ENCODE measurements around the gene STK11IP.

Gene STK11IP

DNA sequence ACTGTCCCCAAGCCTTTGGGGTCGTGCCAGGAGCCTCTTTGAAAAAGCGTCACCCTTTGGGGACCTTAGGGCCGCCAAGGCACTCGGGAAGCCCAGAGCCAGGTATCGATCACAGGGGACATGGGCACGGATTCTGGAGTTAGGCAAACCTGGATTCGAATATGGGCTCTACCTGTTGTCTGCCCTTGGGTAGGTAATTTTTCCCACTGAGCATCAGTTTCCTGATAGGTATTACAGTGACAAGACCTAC, 44.6 kb upstream of the STK11IP start:
- TF ChIP-seq, protein P1, sequence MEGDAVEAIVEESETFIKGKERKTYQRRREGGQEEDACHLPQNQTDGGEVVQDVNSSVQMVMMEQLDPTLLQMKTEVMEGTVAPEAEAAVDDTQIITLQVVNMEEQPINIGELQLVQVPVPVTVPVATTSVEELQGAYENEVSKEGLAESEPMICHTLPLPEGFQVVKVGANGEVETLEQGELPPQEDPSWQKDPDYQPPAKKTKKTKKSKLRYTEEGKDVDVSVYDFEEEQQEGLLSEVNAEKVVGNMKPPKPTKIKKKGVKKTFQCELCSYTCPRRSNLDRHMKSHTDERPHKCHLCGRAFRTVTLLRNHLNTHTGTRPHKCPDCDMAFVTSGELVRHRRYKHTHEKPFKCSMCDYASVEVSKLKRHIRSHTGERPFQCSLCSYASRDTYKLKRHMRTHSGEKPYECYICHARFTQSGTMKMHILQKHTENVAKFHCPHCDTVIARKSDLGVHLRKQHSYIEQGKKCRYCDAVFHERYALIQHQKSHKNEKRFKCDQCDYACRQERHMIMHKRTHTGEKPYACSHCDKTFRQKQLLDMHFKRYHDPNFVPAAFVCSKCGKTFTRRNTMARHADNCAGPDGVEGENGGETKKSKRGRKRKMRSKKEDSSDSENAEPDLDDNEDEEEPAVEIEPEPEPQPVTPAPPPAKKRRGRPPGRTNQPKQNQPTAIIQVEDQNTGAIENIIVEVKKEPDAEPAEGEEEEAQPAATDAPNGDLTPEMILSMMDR (IDR thresholded peaks at IDR 0.05; ENCODE audit: insufficient read depth, low read depth, low read length, missing control alignments), result no peak
- H3K4me3 ChIP-seq (ENCODE audit: low read depth, low read length), result no peak overlapping the region
- no peak for DNase-seq (ENCODE audit: low read depth)

DNA sequence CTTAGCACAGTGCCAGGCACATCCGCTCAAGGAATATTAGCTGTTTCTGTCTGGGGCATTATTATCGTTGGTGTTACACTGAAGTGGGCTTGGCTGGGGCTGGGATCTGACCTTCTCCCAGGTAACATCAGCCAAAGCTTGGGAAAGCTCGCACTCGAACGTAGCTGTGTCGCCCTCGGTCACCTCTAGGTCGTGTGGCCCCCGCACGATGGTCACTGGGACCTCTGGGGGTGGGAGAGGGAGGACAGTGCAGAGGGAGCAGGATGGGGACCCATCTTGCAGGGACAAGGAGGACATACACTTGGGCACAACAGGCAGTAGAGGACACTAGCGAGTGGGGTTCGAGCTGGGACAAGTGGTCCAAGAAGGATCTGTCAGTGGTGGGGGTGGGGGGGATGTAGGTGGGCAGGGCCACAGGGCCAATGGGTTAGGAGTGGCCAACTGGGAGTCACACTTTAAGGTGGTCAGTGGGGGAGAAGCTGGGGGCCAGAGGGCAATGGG, 44.1 kb upstream of the STK11IP start:
- DNase-seq (ENCODE audit: low read depth), result no peak
- no peak overlapping the region for H3K4me3 ChIP-seq (ENCODE audit: low read depth, low read length)
- TF ChIP-seq, protein P1 (IDR thresholded peaks at IDR 0.05; ENCODE audit: insufficient read depth, low read depth, low read length, missing control alignments), result no peak

DNA sequence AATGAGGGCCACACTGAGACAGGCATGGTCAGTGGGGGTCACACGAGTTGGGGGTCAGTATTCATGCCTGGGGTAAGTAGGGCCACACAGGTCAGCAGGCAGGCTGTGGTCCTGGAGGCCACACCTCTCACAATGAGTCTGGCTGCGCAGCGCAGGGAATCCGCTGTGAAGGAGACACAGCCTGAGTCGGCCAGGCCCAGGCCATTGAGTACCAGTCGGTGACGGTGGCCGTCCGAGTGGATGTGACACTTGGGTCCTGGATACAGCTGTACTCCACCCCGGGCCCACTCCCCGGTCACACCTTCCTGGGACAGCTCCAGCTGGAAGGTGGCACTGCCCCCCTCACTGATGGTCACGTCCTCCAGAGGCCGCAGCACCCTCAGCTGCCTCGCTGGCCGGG, 43.3 kb upstream of the STK11IP start:
- H3K4me3 ChIP-seq (ENCODE audit: low read depth, low read length), result no peak overlapping the region
- TF ChIP-seq, protein P1 (IDR thresholded peaks at IDR 0.05; ENCODE audit: insufficient read depth, low read depth, low read length, missing control alignments), result no peak
- DNase-seq (ENCODE audit: low read depth), result no peak

DNA sequence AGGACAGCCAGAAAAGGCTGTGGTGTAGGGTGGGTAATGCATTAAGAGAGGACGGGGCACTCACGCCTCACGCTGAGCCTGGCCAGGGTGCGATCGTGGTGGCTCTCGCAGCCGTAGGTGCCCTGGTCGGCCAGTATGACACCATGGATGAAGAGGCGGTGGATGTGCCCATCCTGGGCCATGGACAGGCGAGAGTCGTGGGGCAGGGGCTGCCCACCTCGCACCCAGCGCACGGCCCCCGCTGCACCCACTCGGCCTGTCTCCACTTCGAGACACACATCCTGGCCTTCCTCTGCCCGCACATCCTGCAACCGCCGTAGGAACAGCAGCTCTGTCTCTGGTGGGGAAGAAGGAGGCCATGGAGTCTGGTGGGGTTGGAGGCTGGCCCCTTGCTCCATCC, 41.7 kb upstream of the STK11IP start:
- no peak overlapping the region for H3K4me3 ChIP-seq (ENCODE audit: low read depth, low read length)
- TF ChIP-seq, protein P1 (IDR thresholded peaks at IDR 0.05; ENCODE audit: insufficient read depth, low read depth, low read length, missing control alignments), result no peak
- DNase-seq (ENCODE audit: low read depth), result no peak

DNA sequence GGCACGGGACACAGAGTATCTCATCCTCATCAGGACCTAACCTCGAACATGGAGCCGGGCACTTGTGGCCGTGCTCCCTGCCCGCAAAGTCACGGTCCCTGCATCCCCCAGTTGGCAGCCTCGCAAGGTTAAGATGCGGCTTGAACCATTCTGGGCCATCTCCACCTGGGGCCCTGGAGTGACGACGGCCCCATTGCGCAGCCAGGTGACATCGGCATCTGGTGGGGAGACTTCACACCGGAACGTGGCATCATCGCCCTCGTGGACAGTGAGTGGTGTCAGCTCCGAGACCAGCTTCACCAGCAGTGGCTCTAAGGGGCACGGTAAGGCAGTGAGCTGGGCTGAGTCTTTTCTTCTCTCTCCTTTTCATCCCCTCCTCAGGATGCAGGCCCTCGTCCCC, 41.2 kb upstream of the STK11IP start:
- no peak overlapping the region for H3K4me3 ChIP-seq (ENCODE audit: low read depth, low read length)
- TF ChIP-seq, protein P1 (IDR thresholded peaks at IDR 0.05; ENCODE audit: insufficient read depth, low read depth, low read length, missing control alignments), result no peak
- DNase-seq (ENCODE audit: low read depth), result no peak

DNA sequence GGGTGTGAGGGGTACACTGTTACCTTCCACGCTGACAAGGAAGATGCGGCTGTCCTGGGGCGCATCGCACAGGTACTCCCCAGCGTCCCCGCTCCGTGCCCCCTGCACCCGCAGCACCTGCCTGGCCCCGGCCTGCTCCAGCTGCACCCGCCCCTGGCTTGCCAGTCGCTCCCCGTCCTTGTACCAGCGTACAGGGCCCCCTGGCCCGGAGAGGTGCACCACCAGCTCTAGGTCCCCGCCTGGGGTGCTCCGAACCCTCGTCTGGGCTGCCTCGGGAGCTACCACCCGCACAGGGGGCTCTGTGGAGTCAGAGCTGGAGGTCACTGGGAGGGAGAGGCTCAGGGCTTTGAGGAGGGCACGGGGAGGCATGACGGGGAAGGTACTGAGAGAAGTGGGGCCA, 40.3 kb upstream of the STK11IP start:
- TF ChIP-seq, protein P1 (IDR thresholded peaks at IDR 0.05; ENCODE audit: insufficient read depth, low read depth, low read length, missing control alignments), result no peak
- no peak overlapping the region for H3K4me3 ChIP-seq (ENCODE audit: low read depth, low read length)
- no peak for DNase-seq (ENCODE audit: low read depth)

All from GM12865 (cell line).